ENCODE measurements around the gene TMEM187.

The TMEM187 gene

DNA sequence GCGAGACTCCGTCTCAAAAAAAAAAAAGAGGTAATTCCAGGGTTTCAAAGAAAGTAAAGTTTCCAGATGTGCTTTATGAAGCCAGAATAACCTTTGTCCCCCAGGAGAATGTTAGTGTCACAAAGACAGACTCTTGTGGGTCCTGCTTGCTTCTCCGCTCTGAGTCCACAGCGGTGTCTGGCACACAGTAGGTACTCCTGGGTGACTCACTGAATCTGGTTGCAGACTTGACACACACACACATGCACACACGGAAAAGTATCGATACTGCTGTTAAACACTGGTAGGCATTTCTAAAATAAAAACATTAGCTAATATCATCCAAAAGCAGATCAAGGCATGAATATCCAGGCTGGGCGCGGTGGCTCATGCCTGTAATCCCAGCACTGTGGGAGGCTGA is 22.9 kb downstream of the TMEM187 start:
- DNase-seq (ENCODE audit: low read depth in 2 of 2, low spot score in 1 of 2): no peak

DNA sequence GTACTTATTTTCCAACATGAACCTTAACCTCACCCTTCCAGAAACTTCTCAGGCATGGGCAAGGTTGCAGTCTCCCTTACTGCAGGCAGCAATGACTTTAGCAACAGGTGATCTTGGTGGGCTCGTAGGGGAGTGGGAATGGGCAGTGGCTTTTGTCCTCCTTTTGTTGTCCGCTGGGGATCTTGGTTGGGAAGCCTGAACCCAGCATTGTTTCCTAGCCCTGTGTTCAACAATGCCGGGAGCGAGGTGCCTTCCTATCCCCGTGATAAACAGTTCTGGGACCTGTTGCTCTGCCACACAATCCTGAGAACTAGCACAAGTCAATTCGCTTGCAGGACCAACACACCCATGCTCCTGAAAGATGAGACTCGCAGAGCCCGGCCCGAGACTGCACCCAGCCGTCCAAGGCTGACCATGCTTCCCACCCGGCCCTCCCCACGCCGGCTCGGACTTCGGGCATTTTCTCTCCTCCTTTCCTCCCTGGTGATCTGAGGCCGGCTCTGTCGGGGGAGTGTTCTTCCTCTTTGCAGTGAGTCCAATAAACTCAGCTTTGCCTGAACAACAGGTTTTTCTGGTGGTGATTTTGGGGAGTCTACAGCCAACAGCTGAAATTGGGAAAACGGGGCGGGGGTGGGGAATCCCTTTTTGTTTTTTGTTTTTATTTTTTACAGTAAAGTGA is 26.9 kb downstream of the TMEM187 start:
- DNase-seq (ENCODE audit: low read depth in 2 of 2, low spot score in 1 of 2): no peak

DNA sequence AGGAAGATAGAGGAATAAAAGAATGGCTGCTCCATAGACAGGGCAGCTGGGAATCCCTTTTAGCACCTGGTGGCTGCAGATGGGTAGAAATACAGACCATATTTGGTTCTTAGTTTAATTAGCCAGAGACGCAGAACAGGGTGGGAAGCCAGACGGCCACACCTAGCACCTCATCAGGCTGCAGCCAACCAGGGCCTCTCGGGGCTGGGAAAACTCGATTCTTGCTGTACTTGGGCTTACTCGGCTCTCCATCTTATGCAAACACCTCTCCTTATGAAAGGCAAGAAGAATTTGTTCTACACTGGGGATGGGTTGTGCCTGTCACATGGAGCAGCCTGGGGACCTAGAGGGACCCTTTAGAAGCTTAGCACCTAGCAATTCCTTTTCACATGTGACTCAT is 27.5 kb downstream of the TMEM187 start:
- DNase-seq (ENCODE audit: low read depth in 2 of 2, low spot score in 1 of 2): no peak

DNA sequence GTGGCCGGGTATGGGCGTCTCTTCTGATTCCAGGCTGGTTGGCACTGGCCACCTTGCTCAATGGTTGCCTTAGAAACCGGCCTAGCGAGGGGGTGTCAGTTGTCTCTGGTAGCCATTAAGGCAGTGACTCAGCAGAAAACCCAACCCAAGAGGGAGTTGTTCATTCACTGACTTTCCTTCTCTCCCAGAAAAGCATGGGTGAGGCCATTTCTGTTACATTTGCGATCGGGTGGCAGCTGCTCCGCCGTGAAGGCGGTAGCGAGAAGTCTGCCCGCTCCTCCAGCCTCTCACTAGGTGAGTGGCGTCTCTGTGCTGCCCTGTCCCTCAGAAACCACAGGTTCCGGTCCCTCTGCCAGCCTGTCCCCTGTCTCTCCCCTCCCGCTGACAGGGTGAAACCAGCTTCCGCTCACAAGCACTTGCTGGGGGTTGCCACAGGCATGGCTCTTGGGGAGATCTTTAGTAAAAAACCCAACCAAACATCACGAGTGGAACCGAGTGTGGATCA is 29.7 kb downstream of the TMEM187 start:
- no peak for DNase-seq (ENCODE audit: low read depth in 2 of 2, low spot score in 1 of 2)

- no peak for DNase-seq (ENCODE audit: low read depth in 2 of 2, low spot score in 1 of 2)
These were observed 31.8 kb downstream of the TMEM187 start for GRCh38 chrX:154004315-154004714.

- DNase-seq (ENCODE audit: low read depth in 2 of 2, low spot score in 1 of 2): no peak
These were observed 34.4 kb downstream of the TMEM187 start for GRCh38 chrX:154006947-154007346.

DNA sequence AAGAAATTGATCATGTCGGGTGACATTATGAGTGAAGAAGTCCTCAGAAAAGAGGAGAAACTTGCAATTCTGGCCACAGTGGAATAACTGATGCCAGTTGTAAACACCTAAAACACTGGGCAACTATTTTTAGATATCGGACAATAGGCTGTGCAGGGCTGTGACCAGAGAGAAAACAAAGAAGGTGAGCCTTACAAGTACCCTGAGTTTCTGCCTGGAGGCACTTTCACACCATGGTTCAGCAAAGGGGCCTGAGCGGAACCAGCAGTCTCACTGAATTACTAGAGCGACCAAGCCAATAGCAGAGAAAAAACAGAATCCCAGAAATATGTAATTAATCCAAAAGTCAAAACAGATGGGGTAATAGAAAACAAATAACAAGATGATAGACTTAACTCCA is 36.0 kb downstream of the TMEM187 start:
- DNase-seq (ENCODE audit: low read depth in 2 of 2, low spot score in 1 of 2): no peak

- DNase-seq (ENCODE audit: low read depth in 2 of 2, low spot score in 1 of 2): no peak
These were observed 38.0 kb downstream of the TMEM187 start for GRCh38 chrX:154010330-154011087.

- no peak for DNase-seq (ENCODE audit: low read depth in 2 of 2, low spot score in 1 of 2)
These were observed 39.1 kb downstream of the TMEM187 start for GRCh38 chrX:154011376-154012335.

DNA sequence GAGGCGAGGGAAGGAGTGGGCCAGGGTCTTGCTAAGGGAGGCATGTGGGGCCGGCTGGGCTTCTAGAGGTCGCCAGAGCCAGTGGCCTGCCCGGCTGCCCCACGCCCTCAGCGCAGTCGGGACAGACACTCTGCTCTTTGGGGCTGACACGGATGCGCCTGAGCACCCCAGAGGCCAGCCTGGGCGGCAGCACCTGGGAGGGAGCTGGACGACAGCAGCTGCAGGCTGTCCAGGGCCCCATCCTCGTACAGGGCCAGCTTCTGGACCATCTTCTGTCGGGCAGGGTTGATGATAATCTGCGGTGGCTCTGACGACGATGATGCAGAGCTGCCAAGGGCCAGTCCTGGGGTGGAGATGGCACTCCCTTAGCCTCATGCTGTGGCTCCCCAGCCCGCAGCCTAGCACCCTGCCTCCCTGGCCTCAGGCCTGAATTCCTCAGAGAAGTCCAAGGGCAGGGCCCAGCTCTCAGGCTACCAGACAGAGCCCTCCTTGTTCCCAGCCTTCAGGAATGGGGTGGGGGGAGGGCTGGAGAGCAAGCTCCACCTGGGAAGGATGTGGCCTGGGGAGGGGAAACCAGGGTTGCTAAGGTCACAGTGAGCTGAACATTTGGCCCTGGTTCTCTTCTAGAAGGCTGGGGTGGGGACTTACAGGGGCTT is 39.9 kb downstream of the TMEM187 start:
- no peak for DNase-seq (ENCODE audit: low read depth in 2 of 2, low spot score in 1 of 2)

- no peak for DNase-seq (ENCODE audit: low read depth in 2 of 2, low spot score in 1 of 2)
These were observed 40.5 kb downstream of the TMEM187 start for GRCh38 chrX:154013001-154013421.

- peak in 1 of 2 donors; percentile 22 for DNase-seq (ENCODE audit: low read depth in 2 of 2, low spot score in 1 of 2)
These were observed 41.2 kb downstream of the TMEM187 start for GRCh38 chrX:154013614-154014360.

DNA sequence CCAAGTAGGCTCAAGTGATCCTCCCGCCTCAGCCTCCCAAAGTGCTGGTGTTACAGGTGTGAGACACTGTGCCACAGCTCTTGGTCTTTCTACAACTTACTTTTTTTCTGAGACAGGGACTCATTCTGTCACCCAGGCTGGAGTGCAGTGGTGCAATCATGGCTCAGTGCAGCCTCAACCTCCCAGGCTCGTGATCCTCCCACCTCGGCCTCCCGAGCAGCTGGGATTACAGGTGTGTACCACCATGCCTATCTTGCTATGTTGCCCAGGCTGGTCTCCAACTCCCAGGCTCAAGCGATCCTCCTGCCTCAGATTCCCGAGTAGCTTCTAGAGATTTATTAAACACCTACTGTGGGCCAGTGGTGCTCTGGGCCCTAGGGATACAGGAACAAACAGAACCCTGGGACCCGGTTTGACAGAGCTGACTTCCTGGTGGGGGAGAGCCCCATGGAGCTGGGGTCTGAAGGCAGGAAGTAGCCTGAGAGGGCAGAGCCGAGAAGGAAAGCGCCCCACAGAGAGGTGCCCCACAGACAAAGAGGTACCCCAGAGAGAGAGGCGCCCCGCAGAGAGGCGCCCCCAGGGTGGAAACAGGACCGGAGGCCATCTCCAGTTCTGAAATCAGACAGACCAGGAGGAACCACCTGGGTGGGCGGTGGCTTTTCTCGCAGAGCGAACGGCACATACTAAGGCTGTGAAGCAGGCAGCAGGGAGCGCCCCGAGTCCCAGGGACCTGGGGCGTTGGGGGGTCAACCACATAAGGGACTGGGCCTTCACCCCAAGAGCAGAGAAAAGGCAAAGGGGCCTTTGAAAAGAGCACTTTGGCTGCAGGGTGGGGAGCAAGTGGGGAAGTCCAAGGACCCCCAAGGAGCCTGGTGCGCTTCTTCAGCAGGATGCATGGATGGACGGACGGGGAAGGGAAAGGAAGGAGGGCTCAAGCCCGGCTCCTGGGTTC is 42.2 kb downstream of the TMEM187 start:
- no peak for DNase-seq (ENCODE audit: low read depth in 2 of 2, low spot score in 1 of 2)

GRCh38 chrX:154015581-154016264 is 43.2 kb downstream of the TMEM187 start:
- DNase-seq (ENCODE audit: low read depth in 2 of 2, low spot score in 1 of 2): no peak

DNA sequence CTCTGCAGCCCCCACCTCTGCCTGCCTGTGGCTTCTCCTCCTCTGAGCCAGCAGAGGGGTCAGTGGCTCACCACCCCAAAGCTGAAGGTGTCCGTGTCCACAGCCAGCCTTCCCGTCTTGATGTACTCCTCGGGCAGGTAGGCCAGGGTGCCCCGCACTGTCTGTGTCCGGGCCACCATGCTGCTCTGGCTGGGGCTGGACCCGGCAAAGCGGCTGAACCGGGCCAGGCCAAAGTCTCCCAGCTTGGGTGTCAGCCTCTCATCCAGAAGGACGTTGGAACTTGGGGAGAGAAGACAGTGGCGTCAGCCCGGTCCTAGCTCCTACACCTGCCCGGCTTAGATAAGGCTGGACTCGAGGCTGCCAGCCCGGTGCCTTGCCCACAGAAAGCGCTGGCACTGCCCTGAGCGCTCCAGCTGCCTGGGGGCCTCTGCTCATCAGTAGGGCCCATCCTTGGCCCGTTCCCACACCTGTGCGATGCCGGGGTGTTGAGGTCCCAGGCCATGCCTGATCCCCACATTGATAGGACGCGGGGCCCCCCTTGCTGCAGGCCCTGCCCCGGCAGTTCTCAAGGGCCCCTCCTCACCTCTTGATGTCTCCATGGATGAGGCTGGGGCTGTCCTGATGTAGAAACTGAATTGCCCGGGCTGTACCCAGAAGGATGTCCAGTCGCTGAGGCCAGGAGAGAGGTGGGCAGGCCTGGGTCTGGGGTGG is 44.0 kb downstream of the TMEM187 start:
- no peak for DNase-seq (ENCODE audit: low read depth in 2 of 2, low spot score in 1 of 2)

DNA sequence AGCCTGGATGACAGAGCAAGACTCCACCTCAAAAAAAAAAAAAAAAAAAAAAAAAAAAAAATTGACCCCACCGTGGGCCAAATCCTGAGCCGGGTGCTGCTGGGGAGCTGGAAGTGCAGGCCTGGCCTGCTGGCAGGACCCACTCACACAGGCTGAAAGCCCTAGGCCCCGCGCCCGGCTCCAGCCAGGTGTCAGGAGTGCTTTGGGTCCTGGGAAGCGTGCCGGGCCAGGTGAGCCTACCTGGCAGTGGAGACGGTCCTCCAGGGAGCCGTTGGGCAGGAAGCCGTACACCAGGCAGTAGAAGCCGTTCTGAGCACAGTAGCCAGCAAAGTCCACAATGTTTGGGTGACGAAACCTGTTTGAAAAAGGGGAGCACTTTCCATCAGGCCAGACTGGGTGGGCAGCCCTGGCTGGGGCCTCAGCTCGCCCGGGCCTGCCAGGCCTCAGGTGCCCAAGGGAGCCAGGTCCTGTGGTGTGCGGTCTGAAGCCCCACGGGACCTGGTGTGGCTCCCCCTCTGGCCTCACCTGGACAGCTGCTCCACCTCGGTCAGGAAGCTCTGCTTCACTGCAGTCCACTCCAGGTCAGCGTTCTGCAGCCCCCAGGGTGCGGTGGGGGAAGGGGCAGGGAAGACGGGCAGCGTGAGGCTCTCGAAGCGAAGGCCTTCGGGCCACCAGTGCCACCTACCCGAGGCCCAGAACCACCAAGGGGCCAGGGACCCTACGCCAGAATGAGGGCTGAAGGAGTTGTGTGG is 45.4 kb downstream of the TMEM187 start:
- no peak for DNase-seq (ENCODE audit: low read depth in 2 of 2, low spot score in 1 of 2)

DNA sequence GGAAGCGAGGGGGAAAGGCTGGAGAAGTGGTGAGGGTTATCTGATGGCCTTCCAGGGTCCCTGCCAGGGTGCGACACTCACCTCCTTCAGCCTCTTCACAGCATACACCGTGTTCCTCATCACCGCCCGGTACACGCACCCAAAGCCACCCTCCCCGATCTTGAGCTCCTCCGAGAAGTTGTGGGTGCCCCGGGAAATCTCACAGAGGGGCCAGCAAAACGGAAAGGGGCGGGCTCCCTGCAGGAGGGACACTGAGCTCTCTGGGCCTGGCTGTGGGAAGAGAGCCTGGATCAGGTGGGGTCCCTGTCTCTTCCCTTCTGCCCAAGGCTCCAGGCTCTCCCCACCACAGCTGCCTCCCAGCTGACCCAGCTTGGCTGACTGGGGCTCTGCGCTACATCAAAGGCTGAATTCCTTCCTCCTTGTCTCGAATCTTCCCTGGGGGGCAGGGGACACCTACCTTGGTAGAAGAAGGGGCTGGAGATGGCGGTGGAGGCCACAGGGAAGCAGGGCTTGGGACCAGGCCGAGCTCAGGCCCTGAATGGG is 46.0 kb downstream of the TMEM187 start:
- DNase-seq (ENCODE audit: low read depth in 2 of 2, low spot score in 1 of 2): no peak

Data from stimulated activated CD8-positive, alpha-beta memory T cell treated with anti-CD3 and anti-CD28 coated beads, Interleukin-4, amount 100 ng/mL, for 4 hours (primary cell).